Endothelial cell of umbilical vein (primary cell): ENCODE results near the gene PROK2. TPM values are rescaled to one million over a fixed set of nuclear protein-coding genes. Genes with fewer than 3 reads are reported as not detected.

ENCODE experiments used
- BruUV-seq: library from RNA; stranded (reverse); fragments of 400-500 nt; replicated peaks from 2 replicates; lab custom pipeline; 2021; lab: Mats Ljungman, UMichigan
- CTCF ChIA-PET: fragments of 300-600, 350-600 bp; sonication (Branson Sonifier 250); formaldehyde crosslinking; loops from one replicate; lab custom pipeline; 2021; ENCODE audit warnings: antibody characterized with exemption, inconsistent platforms; lab: Charles Lee
- POLR2A ChIA-PET: fragments of 300-600, 350-600 bp; sonication (Branson Sonifier 250); formaldehyde crosslinking; loops from one replicate; lab custom pipeline; 2021; ENCODE audit warnings: antibody characterized with exemption, inconsistent platforms; lab: Charles Lee
- DNase-seq: peaks from one replicate; pipeline ENCODE4 v3.0.0-alpha.2; 2011; ENCODE audit warnings: low read depth, low spot score
- FAIRE-seq: peaks from 2 replicates; lab custom pipeline; 2011; peaks lifted over from hg19 to GRCh38; lab: Jason Lieb, UNC
- H2AFZ ChIP-seq: 2 replicates; pipeline ENCODE4 v1.6.0; 2012; ENCODE audit warnings: low read depth, low read length, control low read depth, inconsistent platforms
- H3K27ac ChIP-seq: 2 replicates; pipeline ENCODE4 v1.5.1; 2011; ENCODE audit warnings: low read depth, mild to moderate bottlenecking, control low read depth, low read length, moderate library complexity; ENCODE audit not compliant: insufficient read depth
- H3K27me3 ChIP-seq, 2 experiments: 2 replicates each; pipeline versions ENCODE4 v1.6.0 to v1.6.1; 2011; ENCODE audit warnings: low read length in 2 of 2, mixed read lengths in 1 of 2; ENCODE audit not compliant: control insufficient read depth in 2 of 2, insufficient read depth in 2 of 2
- H3K36me3 ChIP-seq, 2 experiments: 2 replicates in 1 of 2; 3 replicates in 1 of 2; pipeline ENCODE4 v1.5.1; 2011; ENCODE audit warnings: low read length in 2 of 2, mild to moderate bottlenecking in 1 of 2, moderate library complexity in 1 of 2; ENCODE audit not compliant: control insufficient read depth in 2 of 2, insufficient read depth in 2 of 2; ENCODE audit errors: extremely low read depth in 1 of 2
- H3K4me1 ChIP-seq: 3 replicates; pipeline ENCODE4 v1.5.1; 2011; ENCODE audit warnings: mild to moderate bottlenecking, low read length; ENCODE audit not compliant: control insufficient read depth, insufficient read depth; ENCODE audit errors: extremely low read depth
- H3K4me2 ChIP-seq: 2 replicates; pipeline ENCODE4 v1.6.1; 2011; ENCODE audit warnings: low read length, control low read depth, mixed read lengths; ENCODE audit not compliant: insufficient read depth
- H3K4me3 ChIP-seq, 3 experiments: fragments of 200-600 bp in 1 of 3; sonication (generic), shearing (Covaris generic) in 1 of 3; replicated peaks in 1 of 3; 2 replicates each; pipeline ENCODE4 v1.5.1; 2011 to 2016; ENCODE audit warnings: control low read depth in 3 of 3, low read length in 3 of 3, mild to moderate bottlenecking in 2 of 3, inconsistent platforms in 1 of 3, low read depth in 1 of 3, moderate library complexity in 1 of 3; ENCODE audit not compliant: insufficient read depth in 1 of 3
- H3K79me2 ChIP-seq: 2 replicates; pipeline ENCODE4 v1.6.0; 2012; ENCODE audit warnings: low read length, inconsistent platforms; ENCODE audit not compliant: control insufficient read depth, insufficient read depth
- H3K9ac ChIP-seq: replicated peaks from 2 replicates; pipeline ENCODE3; 2011; ENCODE audit warnings: low read length, control low read depth; ENCODE audit not compliant: insufficient read depth; ENCODE audit errors: extremely low read depth
- H3K9me1 ChIP-seq: replicated peaks from 3 replicates; pipeline ENCODE4 v1.6.0; 2011; ENCODE audit warnings: mild to moderate bottlenecking, low read length; ENCODE audit not compliant: control insufficient read depth, insufficient read depth; ENCODE audit errors: extremely low read depth
- H3K9me3 ChIP-seq: replicated peaks from 2 replicates; pipeline ENCODE4 v1.5.1; 2012; ENCODE audit warnings: low read length, inconsistent platforms; ENCODE audit not compliant: control insufficient read depth, insufficient read depth
- H4K20me1 ChIP-seq: replicated peaks from 2 replicates; pipeline ENCODE3; 2011; ENCODE audit warnings: mild to moderate bottlenecking, low read length; ENCODE audit not compliant: control insufficient read depth, insufficient read depth; ENCODE audit errors: extremely low read depth
- CTCF ChIP-seq, 2 donors: IDR thresholded peaks; 1 replicate in 1 of 2; 2 replicates in 1 of 2; pipeline ENCODE4 v1.5.1; 2011; ENCODE audit warnings: low read length in 2 of 2, mild to moderate bottlenecking in 2 of 2, moderate library complexity in 2 of 2, control low read depth in 1 of 2, inconsistent platforms in 1 of 2, low read depth in 1 of 2; ENCODE audit not compliant: insufficient read depth in 1 of 2; ENCODE audit errors: extremely low read depth in 1 of 2
- EZH2 ChIP-seq: IDR thresholded peaks from 2 replicates; pipeline ENCODE4 v1.6.1; 2012; ENCODE audit warnings: borderline replicate concordance, low read depth, mild to moderate bottlenecking, moderate library complexity, low read length, inconsistent platforms; ENCODE audit not compliant: severe bottlenecking
- FOS ChIP-seq: IDR thresholded peaks from 2 replicates; pipeline ENCODE4 v1.6.1; 2011; ENCODE audit warnings: mild to moderate bottlenecking, low read length, moderate library complexity, borderline replicate concordance; ENCODE audit not compliant: insufficient read depth
- GATA2 ChIP-seq: IDR thresholded peaks from 2 replicates; pipeline ENCODE4 v1.7.0; 2011; ENCODE audit warnings: low read depth, mild to moderate bottlenecking, moderate library complexity, mixed read lengths, low read length; ENCODE audit not compliant: insufficient read length, insufficient read depth
- JUN ChIP-seq: IDR thresholded peaks from 2 replicates; pipeline ENCODE4 v1.6.1; 2011; ENCODE audit warnings: borderline replicate concordance, low read depth; ENCODE audit not compliant: insufficient read length, insufficient read depth
- MAX ChIP-seq: IDR thresholded peaks from 2 replicates; pipeline ENCODE4 v1.6.1; 2011; ENCODE audit not compliant: insufficient read depth, insufficient read length
- MYC ChIP-seq: IDR thresholded peaks from one replicate; pipeline ENCODE4 v1.6.1; 2011; ENCODE audit warnings: mild to moderate bottlenecking, low read depth, low read length
- POLR2A ChIP-seq: IDR thresholded peaks from 2 replicates; pipeline ENCODE4 v1.6.1; 2012; ENCODE audit warnings: low read depth, mild to moderate bottlenecking, control low read depth, low read length
- POLR2AphosphoS5 ChIP-seq: IDR thresholded peaks from 2 replicates; pipeline ENCODE4 v1.6.1; 2012; ENCODE audit warnings: low read depth, mild to moderate bottlenecking, control low read depth, low read length, moderate library complexity; ENCODE audit not compliant: insufficient read depth
- dilution Hi-C: fragments of 300-500 bp; cut with MboI; formaldehyde crosslinking; loops from one replicate; pipeline ENCODE4 v1.15.0; 2019; ENCODE audit warnings: low sequenced_read_pairs; ENCODE audit not compliant: extremely low pct_ligation_motif_present
- intact Hi-C: fragments of 100-400 bp; cut with micrococcal nuclease; formaldehyde crosslinking; loops from one replicate; pipeline ENCODE4 v1.10.0; 2022
- polyA plus RNA-seq, 4 experiments: library from polyadenylated mRNA; depleted of rRNA in 3 of 4; stranded (reverse) in 3 of 4; unstranded in 1 of 4; fragments of >200 nt; gene quantifications; 2 replicates each; pipeline versions ENCODE4 v1.2.1 to v1.2.3, GENCODE V29; 2011 to 2012; ENCODE audit warnings: missing spikeins in 1 of 4
- total RNA-seq: library from RNA; stranded (reverse); gene quantifications from 2 replicates; pipeline ENCODE4 v1.2.3, GENCODE V29; 2021

PROK2 gene
- total and polyA plus RNA-seq, 2 donors (not counting 3 experiments of a cell fraction or from before 2014, with no cell fraction given) = not detected

GRCh38 chr3:71825551-71826283, 40.8 kb upstream of the PROK2 start:
- POLR2A ChIA-PET = no interaction called here
- peaks cover 0 to 2% of the 10 kb centered on the region in 2 experiments for H3K27me3 ChIP-seq
- H3K79me2 ChIP-seq = no peaks in the 10 kb centered on the region
- no peak for TF ChIP-seq EZH2
- TF ChIP-seq FOS = no peak
- TF ChIP-seq MYC = no peak
- no peak for TF ChIP-seq CTCF (IDR thresholded peaks at IDR 0.05; ENCODE audit: extremely low read depth in 1 of 2, insufficient read depth in 1 of 2, low read depth in 1 of 2, low read length in 2 of 2)
- TF ChIP-seq JUN = no peak
- no peak for TF ChIP-seq POLR2AphosphoS5
- TF ChIP-seq GATA2 = no peak
- TF ChIP-seq POLR2A = no peak
- no peak for TF ChIP-seq MAX
- no peak overlapping the region for H3K27ac ChIP-seq
- H3K4me1 ChIP-seq = no peaks in the 10 kb centered on the region
- no peak overlapping the region for H3K4me2 ChIP-seq
- DNase-seq (no peak), FAIRE-seq (no peak)
- no peaks in the 10 kb centered on the region for H4K20me1 ChIP-seq
- dilution Hi-C loops (no loop called here), intact Hi-C loops (no loop called here)
- no peaks in the 10 kb centered on the region for H3K9me1 ChIP-seq
- CTCF ChIA-PET = no interaction called here
- no peak overlapping the region for H3K9ac ChIP-seq
- H3K4me3 ChIP-seq = no peak overlapping the region
- no TSS peak for BruUV-seq
- H3K36me3 ChIP-seq = no peaks in the 10 kb centered on the region
- no peaks in the 10 kb centered on the region for H3K9me3 ChIP-seq
- H2AFZ ChIP-seq = no peak overlapping the region
